A549 (cell line): ENCODE data around the gene NPFFR2. TPM values are rescaled to one million over a fixed set of nuclear protein-coding genes. Genes with fewer than 3 reads are reported as not detected.
"Not testable (repeated sequence)": the region's sequence is repeated elsewhere in the genome, so short reads cannot be mapped to it uniquely, and the experiment has no call there.

Source experiments
- ATAC-seq, 2 experiments: fragments of 200-7000 bp in 1 of 2; fragments of >200 bp in 1 of 2; cut with Nextera tagmentation in 1 of 2; cut with Tn5 transposase in 1 of 2; 3 replicates each; pipeline versions ENCODE4 v1.8.0 to v1.9.1; 2018 to 2020; ENCODE audit warnings: mild to moderate bottlenecking in 1 of 2, moderate library complexity in 1 of 2
- CTCF ChIA-PET: fragments of 300-600 bp; sonication (Branson Sonifier 250); formaldehyde crosslinking; extraction: SDS; loops from one replicate; lab custom pipeline; 2021; ENCODE audit warnings: antibody characterized with exemption, inconsistent platforms; lab: Yijun Ruan, JAX
- POLR2A ChIA-PET: fragments of 350-600 bp; formaldehyde crosslinking; extraction: SDS; loops from one replicate; lab custom pipeline; 2021; ENCODE audit warnings: antibody characterized with exemption, inconsistent platforms; lab: Yijun Ruan, JAX
- DNase-seq, 2 experiments: peaks; one replicate each; pipeline versions ENCODE4 v3.0.0 to v3.0.0-alpha.2; 2011 to 2016; ENCODE audit warnings: low read depth in 1 of 2, low spot score in 1 of 2
- FAIRE-seq: peaks from 2 replicates; lab custom pipeline; 2011; peaks lifted over from hg19 to GRCh38; lab: Jason Lieb, UNC
- H3K27ac ChIP-seq, 2 experiments: fragments of >200 bp; sonication (Bioruptor Twin); formaldehyde crosslinking; 3 replicates each; pipeline ENCODE4 v1.5.1; 2016 to 2017
- H3K4me1 ChIP-seq: fragments of >200 bp; sonication (Bioruptor Twin); formaldehyde crosslinking; 3 replicates; pipeline ENCODE4 v1.6.1; 2016
- H3K4me2 ChIP-seq: fragments of >200 bp; sonication (Bioruptor Twin); formaldehyde crosslinking; 3 replicates; pipeline ENCODE4 v1.6.1; 2016
- H3K4me3 ChIP-seq: fragments of >200 bp; sonication (Bioruptor Twin); formaldehyde crosslinking; 3 replicates; pipeline ENCODE4 v1.5.1; 2016
- H3K9me3 ChIP-seq: fragments of >200 bp; sonication (Bioruptor Twin); formaldehyde crosslinking; 3 replicates; pipeline ENCODE4 v1.6.1; 2016
- CBX8 ChIP-seq: fragments of 200-600 bp; sonication (generic); IDR thresholded peaks from 2 replicates; pipeline ENCODE4 v1.6.1; 2016
- FOSL2 ChIP-seq, 2 experiments: fragments of 450-650 bp in 1 of 2; fragments of >200 bp in 1 of 2; sonication (Bioruptor Twin) in 1 of 2; formaldehyde crosslinking; IDR thresholded peaks; 2 replicates each; pipeline versions ENCODE4 v1.5.0 to v1.6.1; 2016 to 2020; ENCODE audit warnings: mild to moderate bottlenecking in 1 of 2, moderate library complexity in 1 of 2
- GATA3 ChIP-seq: IDR thresholded peaks from 2 replicates; pipeline ENCODE4 v1.6.1; 2012; ENCODE audit warnings: borderline replicate concordance
- HDAC2 ChIP-seq: fragments of 200-600 bp; sonication (generic); IDR thresholded peaks from 2 replicates; pipeline ENCODE4 v1.6.1; 2016
- HEYL ChIP-seq: fragments of 250-450 bp; sonication (Bioruptor Pico); IDR thresholded peaks from 2 replicates; pipeline ENCODE4 v1.8.0; 2021; ENCODE audit warnings: mild to moderate bottlenecking, moderate library complexity
- HMGXB4 ChIP-seq: fragments of 250-450 bp; sonication (Bioruptor Pico); IDR thresholded peaks from 2 replicates; pipeline ENCODE4 v1.5.0; 2021; ENCODE audit warnings: mild to moderate bottlenecking, moderate library complexity, borderline replicate concordance
- HOXA7 ChIP-seq: fragments of 250-450 bp; sonication (Bioruptor Pico); IDR thresholded peaks from 2 replicates; pipeline ENCODE4 v1.5.0; 2020; ENCODE audit warnings: mild to moderate bottlenecking, moderate library complexity
- HOXB13 ChIP-seq: fragments of 250-450 bp; sonication (Bioruptor Pico); IDR thresholded peaks from 2 replicates; pipeline ENCODE4 v1.5.0; 2020; ENCODE audit warnings: low read depth, mild to moderate bottlenecking, moderate library complexity
- HOXB5 ChIP-seq: fragments of 250-450 bp; sonication (Bioruptor Pico); IDR thresholded peaks from 2 replicates; pipeline ENCODE4 v1.5.0; 2020; ENCODE audit warnings: mild to moderate bottlenecking, moderate library complexity
- NFE2L2 ChIP-seq: fragments of 150-350 bp; conservative IDR thresholded peaks from 2 replicates; pipeline ENCODE4 v1.6.1; 2014; ENCODE audit warnings: low read length
- NPAS2 ChIP-seq: fragments of 250-450 bp; sonication (Bioruptor Pico); IDR thresholded peaks from 2 replicates; pipeline ENCODE4 v1.8.0; 2022; ENCODE audit warnings: mild to moderate bottlenecking, moderate library complexity, borderline replicate concordance
- NR3C1 ChIP-seq: fragments of >200 bp; sonication (Bioruptor Twin); formaldehyde crosslinking; IDR thresholded peaks from 3 replicates; pipeline ENCODE4 v1.6.1; 2017
- POLR2A ChIP-seq: IDR thresholded peaks from 2 replicates; pipeline ENCODE4 v1.6.1; 2012; ENCODE audit warnings: mild to moderate bottlenecking, low read length
- POLR2AphosphoS2 ChIP-seq: conservative IDR thresholded peaks from 2 replicates; pipeline ENCODE4 v1.6.1; 2012; ENCODE audit warnings: low read length, improper control_type of control experiment, inconsistent platforms
- RARB ChIP-seq: fragments of 250-450 bp; sonication (Bioruptor Pico); IDR thresholded peaks from 2 replicates; pipeline ENCODE4 v1.8.0; 2021; ENCODE audit warnings: mild to moderate bottlenecking, moderate library complexity
- RCOR1 ChIP-seq: fragments of 150-350 bp; IDR thresholded peaks from 2 replicates; pipeline ENCODE4 v1.6.1; 2014; ENCODE audit warnings: antibody characterized with exemption, low read length, low read depth
- RFX5 ChIP-seq: fragments of 450-650 bp; IDR thresholded peaks from 2 replicates; pipeline ENCODE4 v1.7.1; 2014; ENCODE audit warnings: antibody characterized with exemption, mild to moderate bottlenecking, moderate library complexity
- RNF2 ChIP-seq: fragments of 200-600 bp; sonication (generic); IDR thresholded peaks from 2 replicates; pipeline ENCODE4 v1.6.1; 2016; ENCODE audit warnings: low read depth, mild to moderate bottlenecking, antibody characterized with exemption, moderate library complexity, borderline replicate concordance
- ZFP36 ChIP-seq: fragments of 450-650 bp; IDR thresholded peaks from 2 replicates; pipeline ENCODE4 v1.6.1; 2014; ENCODE audit warnings: borderline replicate concordance; ENCODE audit not compliant: partially characterized antibody
- WGBS: methylation state at CpG from one replicate; pipeline ENCODE4 v1.1.6; 2017; ENCODE audit errors: missing lambda C conversion rate; 5-methylcytosine and 5-hydroxymethylcytosine counted together
- polyA plus RNA-seq, 4 experiments: library from polyadenylated mRNA; depleted of rRNA in 3 of 4; stranded (reverse); fragments of >200 nt; fragmentation: RNase III in 1 of 4; extraction: RNeasy Plus Mini Kit Qiagen cat#74134 plus additional on column Dnase treatment in 1 of 4; gene quantifications; 2 replicates in 3 of 4; 3 replicates in 1 of 4; pipeline ENCODE4 v1.2.3, GENCODE V29; 2011 to 2017
- TF ChIP-seq, protein P1 (sequence below): fragments of 200-600 bp; sonication (generic); IDR thresholded peaks from 2 replicates; pipeline ENCODE4 v1.6.1; 2016; ENCODE audit warnings: antibody characterized with exemption, mild to moderate bottlenecking, moderate library complexity
- TF ChIP-seq, protein P2 (sequence below): fragments of >200 bp; sonication (Bioruptor Twin); formaldehyde crosslinking; IDR thresholded peaks from 3 replicates; pipeline ENCODE4 v1.5.1; 2016

Gene NPFFR2
- polyA plus RNA-seq, 2 of the 4 experiments (the other 2 are of a cell fraction), result not detected

DNA sequence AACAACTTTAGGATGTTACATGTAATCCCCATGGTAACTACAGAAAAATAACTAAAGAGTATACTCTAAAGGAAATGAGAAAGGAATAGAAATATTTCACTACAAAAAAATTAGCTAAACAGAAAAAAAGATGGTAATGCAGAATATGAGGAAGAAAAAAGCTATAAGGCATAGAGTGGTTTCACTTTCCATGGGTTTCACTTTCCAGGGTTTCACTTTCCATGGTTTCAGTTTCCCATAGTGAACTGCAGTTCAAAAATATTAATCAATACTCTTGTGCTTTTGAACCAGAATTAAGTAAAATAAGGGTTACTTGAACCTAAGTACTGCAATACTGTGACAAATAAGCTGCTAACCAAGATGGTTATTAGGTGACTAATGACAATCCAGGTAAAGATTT is 42.0 kb downstream of the NPFFR2 start:
- Histone ChIP-seq H3K27ac (no peak overlapping the region), H3K4me3 (no peak overlapping the region), H3K4me2 (no peak overlapping the region), H3K9me3 (no peaks in the 10 kb centered on the region), H3K4me1 (no peaks in the 10 kb centered on the region)
- ChIA-PET POLR2A (no interaction called here), CTCF (no interaction called here)
- ATAC-seq, result no peak
- no peak for TF ChIP-seq RARB
- TF ChIP-seq, protein P1, sequence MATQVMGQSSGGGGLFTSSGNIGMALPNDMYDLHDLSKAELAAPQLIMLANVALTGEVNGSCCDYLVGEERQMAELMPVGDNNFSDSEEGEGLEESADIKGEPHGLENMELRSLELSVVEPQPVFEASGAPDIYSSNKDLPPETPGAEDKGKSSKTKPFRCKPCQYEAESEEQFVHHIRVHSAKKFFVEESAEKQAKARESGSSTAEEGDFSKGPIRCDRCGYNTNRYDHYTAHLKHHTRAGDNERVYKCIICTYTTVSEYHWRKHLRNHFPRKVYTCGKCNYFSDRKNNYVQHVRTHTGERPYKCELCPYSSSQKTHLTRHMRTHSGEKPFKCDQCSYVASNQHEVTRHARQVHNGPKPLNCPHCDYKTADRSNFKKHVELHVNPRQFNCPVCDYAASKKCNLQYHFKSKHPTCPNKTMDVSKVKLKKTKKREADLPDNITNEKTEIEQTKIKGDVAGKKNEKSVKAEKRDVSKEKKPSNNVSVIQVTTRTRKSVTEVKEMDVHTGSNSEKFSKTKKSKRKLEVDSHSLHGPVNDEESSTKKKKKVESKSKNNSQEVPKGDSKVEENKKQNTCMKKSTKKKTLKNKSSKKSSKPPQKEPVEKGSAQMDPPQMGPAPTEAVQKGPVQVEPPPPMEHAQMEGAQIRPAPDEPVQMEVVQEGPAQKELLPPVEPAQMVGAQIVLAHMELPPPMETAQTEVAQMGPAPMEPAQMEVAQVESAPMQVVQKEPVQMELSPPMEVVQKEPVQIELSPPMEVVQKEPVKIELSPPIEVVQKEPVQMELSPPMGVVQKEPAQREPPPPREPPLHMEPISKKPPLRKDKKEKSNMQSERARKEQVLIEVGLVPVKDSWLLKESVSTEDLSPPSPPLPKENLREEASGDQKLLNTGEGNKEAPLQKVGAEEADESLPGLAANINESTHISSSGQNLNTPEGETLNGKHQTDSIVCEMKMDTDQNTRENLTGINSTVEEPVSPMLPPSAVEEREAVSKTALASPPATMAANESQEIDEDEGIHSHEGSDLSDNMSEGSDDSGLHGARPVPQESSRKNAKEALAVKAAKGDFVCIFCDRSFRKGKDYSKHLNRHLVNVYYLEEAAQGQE, result no peak
- no peak for TF ChIP-seq RFX5
- TF ChIP-seq HOXA7, result no peak
- TF ChIP-seq POLR2A, result no peak
- no peak for FAIRE-seq
- DNase-seq, result no peak

DNA sequence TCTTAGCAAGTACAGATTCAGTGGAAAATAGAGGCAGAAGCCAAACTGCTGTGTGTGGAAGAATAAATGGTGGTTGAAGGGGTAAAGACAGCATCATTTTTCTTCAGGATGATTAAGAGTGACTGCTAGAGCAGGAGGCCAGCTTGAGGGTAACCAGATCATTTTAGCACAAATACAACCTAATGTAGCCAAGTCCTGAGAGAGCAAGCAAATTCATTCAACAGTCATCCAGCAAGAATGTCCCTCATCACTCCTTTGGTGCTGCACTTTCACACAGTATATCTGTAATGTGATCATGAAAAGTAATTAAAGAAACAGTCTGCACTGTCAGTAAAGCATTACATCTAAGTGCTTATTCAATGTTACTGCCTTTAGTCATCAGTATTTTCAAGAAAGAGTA is 44.8 kb downstream of the NPFFR2 start:
- no peak for DNase-seq
- no peak for FAIRE-seq

GRCh38 chr4:72077346-72077745 is 45.5 kb downstream of the NPFFR2 start:
- Histone ChIP-seq H3K4me2 (no peak overlapping the region), H3K9me3 (no peaks in the 10 kb centered on the region)
- TF ChIP-seq HOXB13 (CRISPR knock-in tag) (no peak), RNF2 (no peak), HOXB5 (no peak), NR3C1 (no peak), RFX5 (no peak), RCOR1 (no peak), NFE2L2 (no peak), POLR2A (no peak), ZFP36 (no peak), HEYL (CRISPR knock-in tag) (no peak), CBX8 (no peak)
- TF ChIP-seq, all 56 proteins: peak for 0
- ATAC-seq (no peak), DNase-seq (no peak), FAIRE-seq (no peak)
- Histone ChIP-seq H3K4me3 (no peak overlapping the region), H3K4me1 (no peaks in the 10 kb centered on the region), H3K27ac (no peak overlapping the region)
- POLR2A ChIA-PET, result no interaction called here
- CTCF ChIA-PET, result no interaction called here
- WGBS, result 2% methylated on average over 2 of the region's 2 CpGs

More for the DNA sequence above, 44.8 kb downstream of the NPFFR2 start:
- H3K27ac ChIP-seq, result no peak overlapping the region
- no peaks in the 10 kb centered on the region for H3K9me3 ChIP-seq
- H3K4me1 ChIP-seq, result no peaks in the 10 kb centered on the region
- no peak for TF ChIP-seq POLR2A
- TF ChIP-seq NPAS2 (CRISPR knock-in tag), result no peak
- TF ChIP-seq HDAC2, result no peak
- ATAC-seq, result no peak
- H3K4me2 ChIP-seq, result no peak overlapping the region
- POLR2A ChIA-PET, result no interaction called here
- H3K4me3 ChIP-seq, result no peak overlapping the region
- CTCF ChIA-PET, result no interaction called here

GRCh38 chr4:72084587-72085011 is 52.8 kb downstream of the NPFFR2 start:
- no peaks in the 10 kb centered on the region for H3K9me3 ChIP-seq
- TF ChIP-seq POLR2AphosphoS2, result no peak
- TF ChIP-seq HEYL (CRISPR knock-in tag), result no peak
- no peak for TF ChIP-seq FOSL2 (IDR thresholded peaks at IDR 0.05)
- no peak for TF ChIP-seq FOSL2 (CRISPR knock-in tag; IDR thresholded peaks at IDR 0.05)
- TF ChIP-seq GATA3, result no peak
- TF ChIP-seq HMGXB4, result no peak
- TF ChIP-seq, protein P2, sequence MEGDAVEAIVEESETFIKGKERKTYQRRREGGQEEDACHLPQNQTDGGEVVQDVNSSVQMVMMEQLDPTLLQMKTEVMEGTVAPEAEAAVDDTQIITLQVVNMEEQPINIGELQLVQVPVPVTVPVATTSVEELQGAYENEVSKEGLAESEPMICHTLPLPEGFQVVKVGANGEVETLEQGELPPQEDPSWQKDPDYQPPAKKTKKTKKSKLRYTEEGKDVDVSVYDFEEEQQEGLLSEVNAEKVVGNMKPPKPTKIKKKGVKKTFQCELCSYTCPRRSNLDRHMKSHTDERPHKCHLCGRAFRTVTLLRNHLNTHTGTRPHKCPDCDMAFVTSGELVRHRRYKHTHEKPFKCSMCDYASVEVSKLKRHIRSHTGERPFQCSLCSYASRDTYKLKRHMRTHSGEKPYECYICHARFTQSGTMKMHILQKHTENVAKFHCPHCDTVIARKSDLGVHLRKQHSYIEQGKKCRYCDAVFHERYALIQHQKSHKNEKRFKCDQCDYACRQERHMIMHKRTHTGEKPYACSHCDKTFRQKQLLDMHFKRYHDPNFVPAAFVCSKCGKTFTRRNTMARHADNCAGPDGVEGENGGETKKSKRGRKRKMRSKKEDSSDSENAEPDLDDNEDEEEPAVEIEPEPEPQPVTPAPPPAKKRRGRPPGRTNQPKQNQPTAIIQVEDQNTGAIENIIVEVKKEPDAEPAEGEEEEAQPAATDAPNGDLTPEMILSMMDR, result no peak
- TF ChIP-seq RFX5, result no peak
- TF ChIP-seq, all 56 proteins: peak for 0
- Histone ChIP-seq H3K4me2 (no peak overlapping the region), H3K4me3 (no peak overlapping the region), H3K27ac (no peak overlapping the region), H3K4me1 (no peaks in the 10 kb centered on the region)
- POLR2A ChIA-PET, result no interaction called here
- CTCF ChIA-PET, result no interaction called here
- DNase-seq, result no peak
- no peak for ATAC-seq
- no peak for FAIRE-seq
- WGBS, result 4% methylated on average over 3 of the region's 3 CpGs

DNA sequence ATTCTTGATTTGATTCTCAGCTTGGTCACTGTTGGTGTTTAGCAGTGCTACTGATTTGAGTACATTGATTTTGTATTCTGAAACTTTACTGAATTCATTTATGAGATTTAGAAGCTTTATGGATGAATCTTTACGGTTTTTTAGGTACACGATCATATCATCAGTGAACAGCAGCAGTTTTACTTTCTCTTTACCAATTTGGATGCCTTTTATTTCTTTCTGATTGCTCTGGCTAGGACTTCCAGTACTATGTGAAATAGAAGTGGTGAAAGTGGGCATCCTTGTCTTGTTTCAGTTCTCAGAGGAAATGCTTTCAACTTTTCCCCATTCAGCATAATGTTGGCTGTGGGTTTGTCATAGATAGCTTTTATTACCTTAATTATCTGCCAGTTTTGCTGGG is 58.8 kb downstream of the NPFFR2 start:
- H3K27ac ChIP-seq, H3K4me1 ChIP-seq, FAIRE-seq, POLR2A ChIA-PET, H3K4me3 ChIP-seq, DNase-seq, CTCF ChIA-PET, ATAC-seq, H3K4me2 ChIP-seq, H3K9me3 ChIP-seq: not testable (repeated sequence)
- WGBS, result 0% methylated on average over 2 of the region's 2 CpGs
